Immature natural killer cell (primary cell): Measurements from ENCODE around the gene DCC. TPM values are rescaled to one million over a fixed set of nuclear protein-coding genes. Genes with fewer than 3 reads are reported as not detected.

ENCODE experiments used
- DNase-seq, 3 donors: peaks; one replicate each; pipeline ENCODE4 v3.0.0; 2022; ENCODE audit warnings: mixed read lengths in 1 of 3
- H3K27ac Mint-ChIP-seq, 6 donors: one replicate each; pipeline ENCODE4 v1.8.0; 2020; ENCODE audit warnings: mixed read lengths in 6 of 6, mild to moderate bottlenecking in 5 of 6, inconsistent platforms in 4 of 6, moderate library complexity in 3 of 6
- H3K27me3 Mint-ChIP-seq, 3 donors: one replicate each; pipeline ENCODE4 v1.8.0; 2020 to 2021; ENCODE audit warnings: low read depth in 3 of 3, mild to moderate bottlenecking in 3 of 3, mixed read lengths in 3 of 3, moderate library complexity in 3 of 3, inconsistent platforms in 1 of 3
- H3K36me3 Mint-ChIP-seq, 3 donors: one replicate each; pipeline ENCODE4 v1.8.0; 2020; ENCODE audit warnings: mixed read lengths in 3 of 3, inconsistent platforms in 2 of 3, mild to moderate bottlenecking in 2 of 3
- H3K4me1 Mint-ChIP-seq, 2 donors: one replicate each; pipeline ENCODE4 v1.8.0; 2020; ENCODE audit warnings: inconsistent platforms in 2 of 2, mild to moderate bottlenecking in 2 of 2, mixed read lengths in 2 of 2, moderate library complexity in 1 of 2
- H3K4me3 Mint-ChIP-seq, 5 donors: one replicate each; pipeline ENCODE4 v1.8.0; 2020; ENCODE audit warnings: mild to moderate bottlenecking in 5 of 5, mixed read lengths in 5 of 5, inconsistent platforms in 3 of 5, moderate library complexity in 3 of 5
- H3K9me3 Mint-ChIP-seq, 6 donors: one replicate each; pipeline ENCODE4 v1.8.0; 2020; ENCODE audit warnings: mild to moderate bottlenecking in 6 of 6, mixed read lengths in 6 of 6, inconsistent platforms in 4 of 6, moderate library complexity in 3 of 6
- polyA plus RNA-seq, 3 donors: library from polyadenylated mRNA; unstranded; fragments of 300-500 nt; fragmentation: Illumina TruSeq; gene quantifications; one replicate each; pipeline ENCODE4 v1.2.3, GENCODE V29; 2021

DCC gene
- polyA plus RNA-seq, 3 donors from 2014 or later: not detected

GRCh38 chr18:52570975-52571374 lies 231.0 kb downstream of the DCC start:
- Mint-ChIP-seq H3K4me3 (no peak overlapping the region), H3K4me1 (no peaks in the 10 kb centered on the region), H3K9me3 (peaks cover 0 to 7% (median 4%) of the 10 kb centered on the region in 6 donors), H3K27me3 (peaks cover 0 to 4% (median 0%) of the 10 kb centered on the region in 3 donors), H3K36me3 (no peaks in the 10 kb centered on the region), H3K27ac (no peak overlapping the region)
- DNase-seq: no peak

GRCh38 chr18:52572036-52573000 lies 232.3 kb downstream of the DCC start:
- no peak overlapping the region for H3K27ac Mint-ChIP-seq
- no peak for DNase-seq
- peaks cover 0 to 11% (median 5%) of the 10 kb centered on the region in 6 donors for H3K9me3 Mint-ChIP-seq
- H3K36me3 Mint-ChIP-seq: no peaks in the 10 kb centered on the region
- no peak overlapping the region for H3K4me3 Mint-ChIP-seq
- H3K4me1 Mint-ChIP-seq: no peaks in the 10 kb centered on the region
- peaks cover 0 to 4% (median 0%) of the 10 kb centered on the region in 3 donors for H3K27me3 Mint-ChIP-seq

- H3K4me1 Mint-ChIP-seq: no peaks in the 10 kb centered on the region
- H3K9me3 Mint-ChIP-seq: peaks cover 0 to 9% (median 3%) of the 10 kb centered on the region in 6 donors
- no peak overlapping the region for H3K4me3 Mint-ChIP-seq
- H3K27ac Mint-ChIP-seq: no peak overlapping the region
- no peaks in the 10 kb centered on the region for H3K36me3 Mint-ChIP-seq
- H3K27me3 Mint-ChIP-seq: peaks cover 0 to 1% (median 0%) of the 10 kb centered on the region in 3 donors
- DNase-seq: no peak
These were observed 237.8 kb downstream of the DCC start for GRCh38 chr18:52577795-52578194.

GRCh38 chr18:52582061-52582460 lies 242.1 kb downstream of the DCC start:
- H3K36me3 Mint-ChIP-seq: no peaks in the 10 kb centered on the region
- no peak overlapping the region for H3K4me3 Mint-ChIP-seq
- H3K27ac Mint-ChIP-seq: no peak overlapping the region
- H3K4me1 Mint-ChIP-seq: no peaks in the 10 kb centered on the region
- no peaks in the 10 kb centered on the region for H3K27me3 Mint-ChIP-seq
- H3K9me3 Mint-ChIP-seq: peaks cover 0 to 21% (median 3%) of the 10 kb centered on the region in 6 donors
- DNase-seq: no peak

GRCh38 chr18:52582516-52582915 lies 242.5 kb downstream of the DCC start:
- H3K27ac Mint-ChIP-seq: no peak overlapping the region
- H3K9me3 Mint-ChIP-seq: peaks cover 0 to 25% (median 3%) of the 10 kb centered on the region in 6 donors
- no peak for DNase-seq
- no peaks in the 10 kb centered on the region for H3K36me3 Mint-ChIP-seq
- no peaks in the 10 kb centered on the region for H3K27me3 Mint-ChIP-seq
- H3K4me1 Mint-ChIP-seq: no peaks in the 10 kb centered on the region
- no peak overlapping the region for H3K4me3 Mint-ChIP-seq

GRCh38 chr18:52588931-52589330 lies 248.9 kb downstream of the DCC start:
- Mint-ChIP-seq H3K4me3 (no peak overlapping the region), H3K4me1 (no peaks in the 10 kb centered on the region), H3K9me3 (peaks cover 0 to 15% (median 5%) of the 10 kb centered on the region in 6 donors), H3K27me3 (peaks cover 0 to 1% (median 0%) of the 10 kb centered on the region in 3 donors), H3K36me3 (no peaks in the 10 kb centered on the region), H3K27ac (no peak overlapping the region)
- DNase-seq: no peak

GRCh38 chr18:52596748-52597435 lies 256.9 kb downstream of the DCC start:
- peaks cover 7 to 25% (median 11%) of the 10 kb centered on the region in 6 donors for H3K9me3 Mint-ChIP-seq
- H3K4me3 Mint-ChIP-seq: no peak overlapping the region
- no peak for DNase-seq
- H3K4me1 Mint-ChIP-seq: no peaks in the 10 kb centered on the region
- H3K27ac Mint-ChIP-seq: no peak overlapping the region
- no peaks in the 10 kb centered on the region for H3K36me3 Mint-ChIP-seq
- H3K27me3 Mint-ChIP-seq: peaks cover 0 to 3% (median 0%) of the 10 kb centered on the region in 3 donors

GRCh38 chr18:52598921-52599320 lies 258.9 kb downstream of the DCC start:
- Mint-ChIP-seq H3K36me3 (no peaks in the 10 kb centered on the region), H3K4me3 (no peak overlapping the region), H3K27ac (no peak overlapping the region), H3K4me1 (no peaks in the 10 kb centered on the region), H3K27me3 (peaks cover 0 to 2% (median 0%) of the 10 kb centered on the region in 3 donors), H3K9me3 (peaks cover 5 to 17% (median 10%) of the 10 kb centered on the region in 6 donors)
- no peak for DNase-seq

- H3K27me3 Mint-ChIP-seq: peaks cover 0 to 2% (median 0%) of the 10 kb centered on the region in 3 donors
- H3K27ac Mint-ChIP-seq: no peak overlapping the region
- no peaks in the 10 kb centered on the region for H3K36me3 Mint-ChIP-seq
- no peaks in the 10 kb centered on the region for H3K4me1 Mint-ChIP-seq
- H3K9me3 Mint-ChIP-seq: peaks cover 4 to 11% (median 8%) of the 10 kb centered on the region in 6 donors
- no peak for DNase-seq
- H3K4me3 Mint-ChIP-seq: no peak overlapping the region
These were observed 262.8 kb downstream of the DCC start for GRCh38 chr18:52602820-52603219.

GRCh38 chr18:52605345-52605744 lies 265.3 kb downstream of the DCC start:
- peaks cover 4 to 10% (median 7%) of the 10 kb centered on the region in 6 donors for H3K9me3 Mint-ChIP-seq
- no peaks in the 10 kb centered on the region for H3K4me1 Mint-ChIP-seq
- DNase-seq: no peak
- H3K27me3 Mint-ChIP-seq: peaks cover 0 to 2% (median 0%) of the 10 kb centered on the region in 3 donors
- H3K36me3 Mint-ChIP-seq: no peaks in the 10 kb centered on the region
- H3K27ac Mint-ChIP-seq: no peak overlapping the region
- no peak overlapping the region for H3K4me3 Mint-ChIP-seq

GRCh38 chr18:52607985-52608384 lies 268.0 kb downstream of the DCC start:
- H3K9me3 Mint-ChIP-seq: peaks cover 0 to 20% (median 6%) of the 10 kb centered on the region in 6 donors
- DNase-seq: no peak
- H3K4me3 Mint-ChIP-seq: no peak overlapping the region
- H3K27me3 Mint-ChIP-seq: peaks cover 0 to 2% (median 0%) of the 10 kb centered on the region in 3 donors
- H3K36me3 Mint-ChIP-seq: no peaks in the 10 kb centered on the region
- no peaks in the 10 kb centered on the region for H3K4me1 Mint-ChIP-seq
- H3K27ac Mint-ChIP-seq: no peak overlapping the region

- Mint-ChIP-seq H3K27ac (no peak overlapping the region), H3K36me3 (no peaks in the 10 kb centered on the region), H3K4me1 (no peaks in the 10 kb centered on the region), H3K9me3 (peaks cover 0 to 20% (median 5%) of the 10 kb centered on the region in 6 donors), H3K4me3 (no peak overlapping the region), H3K27me3 (peaks cover 0 to 2% (median 0%) of the 10 kb centered on the region in 3 donors)
- DNase-seq: no peak
These were observed 270.6 kb downstream of the DCC start for GRCh38 chr18:52610451-52611115.

GRCh38 chr18:52612406-52612805 lies 272.4 kb downstream of the DCC start:
- Mint-ChIP-seq H3K4me3 (no peak overlapping the region), H3K27ac (no peak overlapping the region), H3K27me3 (peaks cover 0 to 1% (median 0%) of the 10 kb centered on the region in 3 donors), H3K4me1 (no peaks in the 10 kb centered on the region), H3K9me3 (peaks cover 0 to 18% (median 9%) of the 10 kb centered on the region in 6 donors), H3K36me3 (no peaks in the 10 kb centered on the region)
- DNase-seq: no peak
